Liver (tissue), 3 donors: Measurements from ENCODE around the gene ADAMTS2.

ENCODE experiments used
- FOXA1 ChIP-seq: IDR thresholded peaks from 2 replicates; pipeline ENCODE4 v1.6.1; 2016; ENCODE audit warnings: antibody characterized with exemption
- GABPA ChIP-seq, 2 donors: IDR thresholded peaks in 1 of 2; conservative IDR thresholded peaks in 1 of 2; 2 replicates each; pipeline ENCODE4 v1.6.1; 2016; ENCODE audit warnings: antibody characterized with exemption in 2 of 2, mild to moderate bottlenecking in 1 of 2, moderate library complexity in 1 of 2
- JUND ChIP-seq, 2 donors: IDR thresholded peaks; 2 replicates each; pipeline ENCODE4 v1.6.1; 2016; ENCODE audit warnings: antibody characterized with exemption in 2 of 2
- TAF1 ChIP-seq: conservative IDR thresholded peaks from 2 replicates; pipeline ENCODE4 v1.6.1; 2016; ENCODE audit warnings: antibody characterized with exemption, mild to moderate bottlenecking
- TF ChIP-seq, protein P1 (sequence below): fragments of 150-350 bp; IDR thresholded peaks from 2 replicates; pipeline ENCODE4 v1.5.1; 2017; ENCODE audit warnings: improper control_type of control experiment, low read depth, low read length; ENCODE audit not compliant: missing input control
- TF ChIP-seq, protein P2 (sequence below): IDR thresholded peaks from 2 replicates; pipeline ENCODE4 v1.6.1; 2016; ENCODE audit warnings: antibody characterized with exemption
- donor health status: healthy.
- donor health status: healthy.

DNA sequence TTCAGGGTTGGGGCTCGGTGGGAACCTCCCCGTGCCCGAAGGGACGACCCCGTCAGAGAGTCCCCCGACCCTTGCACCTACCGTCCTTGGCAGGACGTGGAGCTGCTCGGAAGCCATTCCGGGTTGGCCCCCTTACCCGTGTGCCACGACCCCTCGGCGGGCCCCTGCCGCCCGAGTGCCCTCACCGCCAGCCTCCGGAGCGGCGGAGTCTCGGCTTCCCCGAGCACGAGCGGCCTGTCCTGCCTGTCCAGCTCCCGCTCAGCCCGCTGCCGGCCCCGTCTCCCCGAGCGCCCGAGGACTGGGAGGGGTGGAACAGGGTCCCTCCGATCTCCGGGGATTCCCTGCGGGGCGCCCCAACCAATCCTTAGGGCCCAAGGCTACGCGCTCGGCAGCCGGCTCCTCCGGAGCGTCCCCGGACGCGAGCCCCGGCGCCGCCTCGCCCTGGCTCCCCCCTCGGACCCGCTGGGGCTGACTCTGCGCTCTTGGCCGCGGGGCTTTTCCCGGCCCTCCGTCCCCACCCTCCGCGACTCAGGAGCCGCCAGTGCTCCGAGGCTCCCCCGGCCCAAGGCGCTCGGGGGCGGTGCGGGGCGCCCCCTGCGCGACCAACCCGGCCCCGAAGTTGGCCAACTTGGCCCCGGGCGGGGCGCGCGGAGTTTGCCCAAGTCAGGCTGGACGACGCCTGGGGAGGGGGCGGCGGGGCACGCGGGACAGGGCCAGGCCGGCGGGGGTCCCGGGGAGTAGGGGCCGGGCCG is 654 bp downstream of the ADAMTS2 start:
- TF ChIP-seq FOXA1 = no peak
- TF ChIP-seq, protein P1, sequence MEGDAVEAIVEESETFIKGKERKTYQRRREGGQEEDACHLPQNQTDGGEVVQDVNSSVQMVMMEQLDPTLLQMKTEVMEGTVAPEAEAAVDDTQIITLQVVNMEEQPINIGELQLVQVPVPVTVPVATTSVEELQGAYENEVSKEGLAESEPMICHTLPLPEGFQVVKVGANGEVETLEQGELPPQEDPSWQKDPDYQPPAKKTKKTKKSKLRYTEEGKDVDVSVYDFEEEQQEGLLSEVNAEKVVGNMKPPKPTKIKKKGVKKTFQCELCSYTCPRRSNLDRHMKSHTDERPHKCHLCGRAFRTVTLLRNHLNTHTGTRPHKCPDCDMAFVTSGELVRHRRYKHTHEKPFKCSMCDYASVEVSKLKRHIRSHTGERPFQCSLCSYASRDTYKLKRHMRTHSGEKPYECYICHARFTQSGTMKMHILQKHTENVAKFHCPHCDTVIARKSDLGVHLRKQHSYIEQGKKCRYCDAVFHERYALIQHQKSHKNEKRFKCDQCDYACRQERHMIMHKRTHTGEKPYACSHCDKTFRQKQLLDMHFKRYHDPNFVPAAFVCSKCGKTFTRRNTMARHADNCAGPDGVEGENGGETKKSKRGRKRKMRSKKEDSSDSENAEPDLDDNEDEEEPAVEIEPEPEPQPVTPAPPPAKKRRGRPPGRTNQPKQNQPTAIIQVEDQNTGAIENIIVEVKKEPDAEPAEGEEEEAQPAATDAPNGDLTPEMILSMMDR = no peak
- TF ChIP-seq, protein P2, sequence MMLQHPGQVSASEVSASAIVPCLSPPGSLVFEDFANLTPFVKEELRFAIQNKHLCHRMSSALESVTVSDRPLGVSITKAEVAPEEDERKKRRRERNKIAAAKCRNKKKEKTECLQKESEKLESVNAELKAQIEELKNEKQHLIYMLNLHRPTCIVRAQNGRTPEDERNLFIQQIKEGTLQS = no peak
- no peak for TF ChIP-seq GABPA (IDR thresholded peaks at IDR 0.05 in 1 of 2, conservative IDR thresholded peaks at IDR 0.05 in 1 of 2)
- no peak for TF ChIP-seq JUND (IDR thresholded peaks at IDR 0.05)
- TF ChIP-seq TAF1 = no peak
